Stimulated activated CD4-positive, alpha-beta T cell treated with anti-CD3 and anti-CD28 coated beads, Interleukin-2, amount 100 ng/mL, for 4 hours (primary cell): ENCODE measurements around the gene HOXA6.

Source experiments
- DNase-seq: peaks from one replicate; pipeline ENCODE4 v3.0.0-alpha.2; 2020; ENCODE audit warnings: low read depth

The HOXA6 gene

GRCh38 chr7:27121684-27122076 lies 25.9 kb downstream of the HOXA6 start:
- DNase-seq: no peak

GRCh38 chr7:27119412-27119911 lies 28.1 kb downstream of the HOXA6 start:
- no peak for DNase-seq

- DNase-seq: no peak
These were observed 29.0 kb downstream of the HOXA6 start for GRCh38 chr7:27118580-27118979.

GRCh38 chr7:27117887-27118491 lies 29.6 kb downstream of the HOXA6 start:
- no peak for DNase-seq

GRCh38 chr7:27116962-27117886 lies 30.4 kb downstream of the HOXA6 start:
- no peak for DNase-seq

GRCh38 chr7:27116031-27116961 lies 31.3 kb downstream of the HOXA6 start:
- DNase-seq: no peak

- DNase-seq: no peak
These were observed 32.1 kb downstream of the HOXA6 start for GRCh38 chr7:27115221-27116026.

- no peak for DNase-seq
These were observed 32.7 kb downstream of the HOXA6 start for GRCh38 chr7:27114881-27115220.

- no peak for DNase-seq
These were observed 33.4 kb downstream of the HOXA6 start for GRCh38 chr7:27113991-27114769.

GRCh38 chr7:27112955-27113949 lies 34.3 kb downstream of the HOXA6 start:
- DNase-seq: no peak

- DNase-seq: no peak
These were observed 35.2 kb downstream of the HOXA6 start for GRCh38 chr7:27112361-27112760.

- no peak for DNase-seq
These were observed 35.8 kb downstream of the HOXA6 start for GRCh38 chr7:27111751-27112277.

GRCh38 chr7:27111042-27111750 lies 36.4 kb downstream of the HOXA6 start:
- no peak for DNase-seq

- DNase-seq: no peak
These were observed 37.2 kb downstream of the HOXA6 start for GRCh38 chr7:27110186-27111031.

GRCh38 chr7:27109466-27110185 lies 37.9 kb downstream of the HOXA6 start:
- no peak for DNase-seq

- DNase-seq: no peak
These were observed 39.0 kb downstream of the HOXA6 start for GRCh38 chr7:27108390-27109127.
